SK-N-MC (cell line): ENCODE results near the gene PACS1.

Source experiments
- EZH2 ChIP-seq: fragments of 200-600 bp; sonication (generic); IDR thresholded peaks from one replicate; pipeline ENCODE4 v1.6.1; 2017; ENCODE audit warnings: antibody characterized with exemption
- POLR2AphosphoS5 ChIP-seq: IDR thresholded peaks from 2 replicates; pipeline ENCODE4 v1.6.1; 2012; ENCODE audit warnings: mild to moderate bottlenecking, low read depth, low read length, borderline replicate concordance

- TF ChIP-seq EZH2 = no peak
- no peak for TF ChIP-seq POLR2AphosphoS5
Measured at GRCh38 chr11:66059966-66060680, 9.9 kb upstream of the PACS1 start.
